HEK293 (cell line): ENCODE measurements around the gene MBD5.

ENCODE experiments used
- HOXA7 ChIP-seq: sonication (generic); formaldehyde crosslinking; IDR thresholded peaks from 2 replicates; pipeline ENCODE4 v1.8.1; 2022; ENCODE audit warnings: missing genetic modification reagents, borderline replicate concordance
- SETDB1 ChIP-seq: IDR thresholded peaks from one replicate; pipeline ENCODE4 v1.6.1; 2017; ENCODE audit warnings: mild to moderate bottlenecking, low read length, moderate library complexity, mixed read lengths; ENCODE audit not compliant: insufficient read length
- ZNF133 ChIP-seq: fragments of 450-650 bp; formaldehyde crosslinking; IDR thresholded peaks from 2 replicates; pipeline ENCODE4 v1.5.1; 2016; ENCODE audit warnings: missing biosample characterization, missing genetic modification characterization
- ZNF146 ChIP-seq: fragments of 450-650 bp; formaldehyde crosslinking; IDR thresholded peaks from 2 replicates; pipeline ENCODE4 v1.5.1; 2016; ENCODE audit warnings: missing biosample characterization, missing genetic modification characterization
- ZNF274 ChIP-seq, 2 experiments: fragments of 200-500 bp in 1 of 2; fragments of 450-650 bp in 1 of 2; sonication (Bioruptor generic) in 1 of 2; formaldehyde crosslinking in 1 of 2; IDR thresholded peaks; 2 replicates each; pipeline versions ENCODE4 v1.5.1 to v1.6.1; 2014 to 2016; ENCODE audit warnings: borderline replicate concordance in 1 of 2, inconsistent platforms in 1 of 2, low read length in 1 of 2, missing biosample characterization in 1 of 2, missing genetic modification characterization in 1 of 2
- ZNF501 ChIP-seq: fragments of 450-650 bp; formaldehyde crosslinking; IDR thresholded peaks from 2 replicates; pipeline ENCODE4 v1.5.1; 2016; ENCODE audit warnings: missing biosample characterization, missing genetic modification characterization
- ZNF548 ChIP-seq: fragments of 450-650 bp; formaldehyde crosslinking; IDR thresholded peaks from 2 replicates; pipeline ENCODE4 v1.5.1; 2016; ENCODE audit warnings: missing biosample characterization, missing genetic modification characterization
- ZNF664 ChIP-seq: fragments of 450-650 bp; formaldehyde crosslinking; IDR thresholded peaks from 2 replicates; pipeline ENCODE4 v1.5.1; 2016; ENCODE audit warnings: missing biosample characterization, missing genetic modification characterization
- TF ChIP-seq, protein P1 (sequence below): fragments of 450-650 bp; formaldehyde crosslinking; IDR thresholded peaks from 2 replicates; pipeline ENCODE4 v1.5.1; 2016; ENCODE audit warnings: missing biosample characterization, missing genetic modification characterization

DNA sequence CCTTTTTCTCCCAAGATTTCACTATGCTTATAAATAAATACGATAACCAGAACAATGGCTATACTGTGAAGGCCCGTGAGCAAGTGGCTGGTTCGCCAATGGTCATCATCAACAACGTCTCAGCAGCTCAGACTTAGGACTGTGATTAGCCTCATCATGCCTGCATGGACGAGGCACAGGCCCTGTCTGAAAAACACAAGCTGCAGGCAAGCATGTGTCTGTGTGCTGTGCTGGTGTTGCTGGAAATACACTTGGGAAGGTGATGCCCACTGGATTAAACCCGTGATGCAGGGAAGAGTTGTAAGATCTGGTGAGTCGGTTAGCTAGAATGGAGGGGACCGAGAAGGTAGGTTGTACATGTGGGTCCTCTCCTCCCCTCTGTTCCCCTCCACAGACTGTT lies 512.1 kb downstream of the MBD5 start:
- TF ChIP-seq ZNF274 (IDR thresholded peaks at IDR 0.05; ENCODE audit: low read length) (no peak), ZNF274 (tag by site-specific recombination; IDR thresholded peaks at IDR 0.05; ENCODE audit: borderline replicate concordance) (no peak), ZNF133 (tag by site-specific recombination) (no peak), SETDB1 (no peak), HOXA7 (no peak), ZNF664 (tag by site-specific recombination) (no peak), ZNF501 (tag by site-specific recombination) (no peak), ZNF548 (tag by site-specific recombination) (no peak), ZNF146 (tag by site-specific recombination) (no peak)
- TF ChIP-seq, protein P1, sequence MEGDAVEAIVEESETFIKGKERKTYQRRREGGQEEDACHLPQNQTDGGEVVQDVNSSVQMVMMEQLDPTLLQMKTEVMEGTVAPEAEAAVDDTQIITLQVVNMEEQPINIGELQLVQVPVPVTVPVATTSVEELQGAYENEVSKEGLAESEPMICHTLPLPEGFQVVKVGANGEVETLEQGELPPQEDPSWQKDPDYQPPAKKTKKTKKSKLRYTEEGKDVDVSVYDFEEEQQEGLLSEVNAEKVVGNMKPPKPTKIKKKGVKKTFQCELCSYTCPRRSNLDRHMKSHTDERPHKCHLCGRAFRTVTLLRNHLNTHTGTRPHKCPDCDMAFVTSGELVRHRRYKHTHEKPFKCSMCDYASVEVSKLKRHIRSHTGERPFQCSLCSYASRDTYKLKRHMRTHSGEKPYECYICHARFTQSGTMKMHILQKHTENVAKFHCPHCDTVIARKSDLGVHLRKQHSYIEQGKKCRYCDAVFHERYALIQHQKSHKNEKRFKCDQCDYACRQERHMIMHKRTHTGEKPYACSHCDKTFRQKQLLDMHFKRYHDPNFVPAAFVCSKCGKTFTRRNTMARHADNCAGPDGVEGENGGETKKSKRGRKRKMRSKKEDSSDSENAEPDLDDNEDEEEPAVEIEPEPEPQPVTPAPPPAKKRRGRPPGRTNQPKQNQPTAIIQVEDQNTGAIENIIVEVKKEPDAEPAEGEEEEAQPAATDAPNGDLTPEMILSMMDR (tag by site-specific recombination): no peak
